SU-DHL-6 (cell line): ENCODE data around the gene DOC2A.

Experiments used
- H2AFZ ChIP-seq: fragments of 200-600 bp; sonication (generic); 2 replicates; pipeline ENCODE4 v1.6.1; 2014; ENCODE audit warnings: low read depth, mild to moderate bottlenecking, moderate library complexity, mixed read lengths, antibody characterized with exemption, low read length; ENCODE audit not compliant: severe bottlenecking
- H3F3A ChIP-seq: fragments of 200-600 bp; shearing (Covaris generic); 2 replicates; pipeline ENCODE4 v1.6.0; 2016; ENCODE audit warnings: antibody characterized with exemption, mild to moderate bottlenecking; ENCODE audit not compliant: insufficient read depth
- H3K27ac ChIP-seq: fragments of 200-600 bp; sonication (generic); 2 replicates; pipeline ENCODE4 v1.5.1; 2016; ENCODE audit warnings: low read depth, mild to moderate bottlenecking, low read length, moderate library complexity, mixed read lengths
- H3K27me3 ChIP-seq: fragments of 200-600 bp; sonication (generic), shearing (Covaris generic); 2 replicates; pipeline ENCODE4 v1.6.0; 2014; ENCODE audit warnings: mild to moderate bottlenecking, low read length
- H3K36me3 ChIP-seq: fragments of 200-600 bp; sonication (generic); 2 replicates; pipeline ENCODE4 v1.6.1; 2014; ENCODE audit warnings: mild to moderate bottlenecking, low read length, mixed read lengths
- H3K4me2 ChIP-seq: fragments of 300-600, 200-600 bp; shearing (Covaris generic), sonication (generic); 2 replicates; pipeline ENCODE4 v1.6.0; 2014; ENCODE audit warnings: low read length, low read depth, mild to moderate bottlenecking; ENCODE audit not compliant: poor library complexity, severe bottlenecking
- H3K4me3 ChIP-seq: fragments of 200-600 bp; sonication (generic); 2 replicates; pipeline ENCODE4 v1.5.1; 2014; ENCODE audit warnings: antibody characterized with exemption, low read length, mild to moderate bottlenecking, mixed read lengths; ENCODE audit not compliant: insufficient read depth, poor library complexity, severe bottlenecking
- H3K79me2 ChIP-seq: fragments of 200-600 bp; sonication (generic); 2 replicates; pipeline ENCODE4 v1.6.1; 2014; ENCODE audit warnings: mild to moderate bottlenecking, low read length, moderate library complexity; ENCODE audit not compliant: insufficient read depth
- H3K9ac ChIP-seq: fragments of 200-600 bp; sonication (generic); 2 replicates; pipeline ENCODE4 v1.7.0; 2014; ENCODE audit warnings: mild to moderate bottlenecking, low read length
- H3K9me2 ChIP-seq: fragments of 200-600 bp; sonication (generic); replicated peaks from 2 replicates; pipeline ENCODE4 v1.6.1; 2014; ENCODE audit warnings: low read length; ENCODE audit not compliant: insufficient read depth
- H3K9me3 ChIP-seq: fragments of 200-600 bp; sonication (generic); 2 replicates; pipeline ENCODE4 v1.6.1; 2014; ENCODE audit warnings: low read length, mixed read lengths; ENCODE audit not compliant: insufficient read depth
- H4K20me1 ChIP-seq: fragments of 200-600 bp; sonication (generic); 2 replicates; pipeline ENCODE4 v1.6.1; 2014; ENCODE audit warnings: low read depth, mild to moderate bottlenecking, antibody characterized with exemption, low read length, moderate library complexity, mixed read lengths
- CTCF ChIP-seq: fragments of 200-600 bp; sonication (generic); IDR thresholded peaks from one replicate; pipeline ENCODE4 v1.5.1; 2017; ENCODE audit warnings: antibody characterized with exemption, mild to moderate bottlenecking, low read length, moderate library complexity; ENCODE audit not compliant: insufficient read depth, poor library complexity, severe bottlenecking
- EZH2phosphoT487 ChIP-seq: fragments of 200-600 bp; sonication (generic), shearing (Covaris generic); conservative IDR thresholded peaks from 2 replicates; pipeline ENCODE4 v1.6.1; 2018; ENCODE audit warnings: mild to moderate bottlenecking, antibody characterized with exemption, low read length, moderate library complexity, mixed read lengths

The DOC2A gene

GRCh38 chr16:29987371-29988085 lies 23.3 kb downstream of the DOC2A start:
- H2AFZ ChIP-seq = no peak overlapping the region
- TF ChIP-seq EZH2phosphoT487 (no peak), CTCF (no peak)
- H4K20me1 ChIP-seq = no peaks in the 10 kb centered on the region
- H3F3A ChIP-seq = no peaks in the 10 kb centered on the region
- H3K27ac ChIP-seq = no peak overlapping the region
- no peaks in the 10 kb centered on the region for H3K79me2 ChIP-seq
- H3K36me3 ChIP-seq = no peaks in the 10 kb centered on the region; the same call in 1 of the 2 replicates
- no peak overlapping the region for H3K4me2 ChIP-seq
- no peak overlapping the region for H3K4me3 ChIP-seq
- no peaks in the 10 kb centered on the region for H3K27me3 ChIP-seq
- H3K9ac ChIP-seq = no peak overlapping the region
- no peaks in the 10 kb centered on the region for H3K9me3 ChIP-seq
- H3K9me2 ChIP-seq = no peaks in the 10 kb centered on the region

- Histone ChIP-seq H3F3A (no peaks in the 10 kb centered on the region), H3K9ac (no peak overlapping the region), H3K36me3 (no peaks in the 10 kb centered on the region; the same call in 1 of the 2 replicates), H3K4me3 (no peak overlapping the region), H4K20me1 (no peaks in the 10 kb centered on the region), H3K4me2 (no peak overlapping the region), H3K9me2 (no peaks in the 10 kb centered on the region), H3K27me3 (no peaks in the 10 kb centered on the region), H3K9me3 (no peaks in the 10 kb centered on the region), H3K27ac (no peak overlapping the region), H2AFZ (no peak overlapping the region), H3K79me2 (no peaks in the 10 kb centered on the region)
- TF ChIP-seq EZH2phosphoT487 (no peak), CTCF (no peak)
Observed at GRCh38 chr16:29986931-29987330, 23.9 kb downstream of the DOC2A start.

- Histone ChIP-seq H3K9me2 (no peaks in the 10 kb centered on the region), H3K4me2 (no peak overlapping the region), H2AFZ (no peak overlapping the region), H3K9ac (no peak overlapping the region), H3F3A (no peaks in the 10 kb centered on the region), H3K27me3 (no peaks in the 10 kb centered on the region), H3K36me3 (no peaks in the 10 kb centered on the region; the same call in 1 of the 2 replicates), H3K27ac (no peak overlapping the region), H3K79me2 (no peaks in the 10 kb centered on the region), H3K4me3 (no peak overlapping the region), H3K9me3 (no peaks in the 10 kb centered on the region), H4K20me1 (no peaks in the 10 kb centered on the region)
- no peak for TF ChIP-seq EZH2phosphoT487
- no peak for TF ChIP-seq CTCF
Observed at GRCh38 chr16:29986231-29986630, 24.6 kb downstream of the DOC2A start.
